GM18858 (cell line): ENCODE results near the gene MLLT1.
"Not testable (repeated sequence)": the region's sequence is repeated elsewhere in the genome, so short reads cannot be mapped to it uniquely, and the experiment has no call there.

ENCODE experiments used
- ATAC-seq: cut with Tn5 transposase; IDR thresholded peaks from one replicate; pipeline ENCODE4 v1.9.1; 2021; ENCODE audit not compliant: unreplicated experiment

MLLT1 gene

GRCh38 chr19:6279931-6280591, at the start of gene MLLT1:
Gene MLLT1, minus strand, starts transcription at chr19:6279975. Its CDS starts 191 bp downstream, at chr19:6279784.
- ATAC-seq: peak; percentile 69

- no peak for ATAC-seq
Observed at GRCh38 chr19:6326815-6327214, 47.0 kb upstream of the MLLT1 start.

- ATAC-seq: no peak
Observed at GRCh38 chr19:6325614-6326013, 45.8 kb upstream of the MLLT1 start.

GRCh38 chr19:6324757-6325156, 45.0 kb upstream of the MLLT1 start:
- ATAC-seq: no peak

- ATAC-seq: no peak
Observed at GRCh38 chr19:6322284-6322683, 42.5 kb upstream of the MLLT1 start.

- no peak for ATAC-seq
Observed at GRCh38 chr19:6319376-6319775, 39.6 kb upstream of the MLLT1 start.

- ATAC-seq: no peak
Observed at GRCh38 chr19:6318772-6319171, 39.0 kb upstream of the MLLT1 start.

GRCh38 chr19:6315646-6316045, 35.9 kb upstream of the MLLT1 start:
- ATAC-seq: not testable (repeated sequence)

GRCh38 chr19:6313398-6313969, 33.7 kb upstream of the MLLT1 start:
- no peak for ATAC-seq

- ATAC-seq: no peak
Observed at GRCh38 chr19:6312018-6312417, 32.2 kb upstream of the MLLT1 start.

GRCh38 chr19:6298413-6298812, 18.6 kb upstream of the MLLT1 start:
- no peak for ATAC-seq

- no peak for ATAC-seq
Observed at GRCh38 chr19:6297202-6297601, 17.4 kb upstream of the MLLT1 start.

GRCh38 chr19:6292006-6292405, 12.2 kb upstream of the MLLT1 start:
- ATAC-seq: no peak

GRCh38 chr19:6288737-6289136, 9.0 kb upstream of the MLLT1 start:
- ATAC-seq: no peak

GRCh38 chr19:6287269-6287885, 7.6 kb upstream of the MLLT1 start:
- no peak for ATAC-seq

- no peak for ATAC-seq
Observed at GRCh38 chr19:6286676-6287075, 6.9 kb upstream of the MLLT1 start.

GRCh38 chr19:6282393-6282792, 2.6 kb upstream of the MLLT1 start:
- not testable (repeated sequence) for ATAC-seq

- ATAC-seq: no peak
Observed at GRCh38 chr19:6279620-6279930, 200 bp downstream of the MLLT1 start.

GRCh38 chr19:6278740-6279619, 795 bp downstream of the MLLT1 start:
- ATAC-seq: no peak

GRCh38 chr19:6278051-6278450, 1.7 kb downstream of the MLLT1 start:
- no peak for ATAC-seq

- ATAC-seq: no peak
Observed at GRCh38 chr19:6276447-6276846, 3.3 kb downstream of the MLLT1 start.
